Measurements from ENCODE around the gene SH3GL3.

SH3GL3 gene

GRCh38 chr15:83561661-83562060, 114.5 kb downstream of the SH3GL3 start:
- TF ChIP-seq ZFX (IDR thresholded peaks at IDR 0.05; ENCODE audit: borderline replicate concordance), result no peak
- no peak for TF ChIP-seq CTCF (IDR thresholded peaks at IDR 0.05)
- H3K27ac ChIP-seq, result no peak overlapping the region

- TF ChIP-seq CTCF (IDR thresholded peaks at IDR 0.05), result no peak
- no peak for TF ChIP-seq ZFX (IDR thresholded peaks at IDR 0.05; ENCODE audit: borderline replicate concordance)
- H3K27ac ChIP-seq, result no peak overlapping the region
These were observed 118.0 kb downstream of the SH3GL3 start for GRCh38 chr15:83565138-83565537.

GRCh38 chr15:83565553-83566159, 118.5 kb downstream of the SH3GL3 start:
- no peak overlapping the region for H3K27ac ChIP-seq
- TF ChIP-seq CTCF (IDR thresholded peaks at IDR 0.05), result peak; percentile 88
- no peak for TF ChIP-seq ZFX (IDR thresholded peaks at IDR 0.05; ENCODE audit: borderline replicate concordance)

- no peak for TF ChIP-seq CTCF (IDR thresholded peaks at IDR 0.05)
- TF ChIP-seq ZFX (IDR thresholded peaks at IDR 0.05; ENCODE audit: borderline replicate concordance), result no peak
- no peak overlapping the region for H3K27ac ChIP-seq
These were observed 120.2 kb downstream of the SH3GL3 start for GRCh38 chr15:83567318-83567717.

- no peak overlapping the region for H3K27ac ChIP-seq
- no peak for TF ChIP-seq CTCF (IDR thresholded peaks at IDR 0.05)
- TF ChIP-seq ZFX (IDR thresholded peaks at IDR 0.05; ENCODE audit: borderline replicate concordance), result no peak
These were observed 122.2 kb downstream of the SH3GL3 start for GRCh38 chr15:83569341-83569740.

GRCh38 chr15:83570756-83571155, 123.6 kb downstream of the SH3GL3 start:
- no peak for TF ChIP-seq ZFX (IDR thresholded peaks at IDR 0.05; ENCODE audit: borderline replicate concordance)
- TF ChIP-seq CTCF (IDR thresholded peaks at IDR 0.05), result no peak
- no peak overlapping the region for H3K27ac ChIP-seq

- no peak overlapping the region for H3K27ac ChIP-seq
- TF ChIP-seq ZFX (IDR thresholded peaks at IDR 0.05; ENCODE audit: borderline replicate concordance) (no peak), CTCF (IDR thresholded peaks at IDR 0.05) (peak; percentile 77)
These were observed 124.9 kb downstream of the SH3GL3 start for GRCh38 chr15:83571820-83572707.

All from 22Rv1 (cell line).